Stomach (tissue), 4 donors: ENCODE measurements around the gene LIPE.

Experiments used
- POLR2A ChIP-seq, 4 donors: fragments of 450-650 bp; IDR thresholded peaks; one replicate each; pipeline ENCODE4 v1.6.1; 2016; ENCODE audit warnings: antibody characterized with exemption in 4 of 4, control low read depth in 2 of 4, mild to moderate bottlenecking in 1 of 4, moderate library complexity in 1 of 4
- TF ChIP-seq, protein P1 (sequence below), 7 experiments: fragments of 450-650 bp in 4 of 7; fragments of 200-600 bp in 3 of 7; sonication (generic) in 3 of 7; IDR thresholded peaks; one replicate each; pipeline ENCODE4 v1.5.1; 2016 to 2019; ENCODE audit warnings: antibody characterized with exemption in 7 of 7, control low read depth in 2 of 7, mild to moderate bottlenecking in 1 of 7

DNA sequence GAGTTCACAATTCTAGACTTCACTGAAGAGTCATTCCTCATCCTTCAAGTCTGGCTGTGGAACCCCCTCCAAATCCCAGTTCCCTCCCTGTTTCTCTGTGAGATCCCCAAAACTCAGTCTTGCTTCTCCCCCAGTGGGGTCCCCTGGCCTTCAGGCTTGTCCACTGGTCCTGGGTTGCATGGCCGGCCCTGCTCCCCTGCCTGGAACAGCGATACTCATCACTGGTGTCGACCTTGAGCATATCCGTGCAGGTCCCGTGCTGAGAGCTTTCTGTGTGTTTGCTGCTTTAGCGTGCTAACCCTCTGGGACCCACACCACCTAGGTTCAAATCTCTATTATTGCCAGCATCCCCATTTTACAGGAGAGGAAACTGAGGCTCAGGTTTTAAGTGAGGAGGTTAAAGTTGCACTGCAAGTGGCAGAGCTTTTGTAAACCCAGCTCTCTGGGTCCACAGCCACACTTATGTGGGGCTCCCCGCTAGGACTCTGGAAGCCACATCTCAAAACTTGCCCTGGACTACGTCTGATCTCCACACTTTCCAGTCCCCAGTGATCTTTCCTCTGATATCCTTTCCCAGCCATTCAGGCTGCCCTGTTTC lies 15.5 kb downstream of the LIPE start:
- TF ChIP-seq, protein P1, sequence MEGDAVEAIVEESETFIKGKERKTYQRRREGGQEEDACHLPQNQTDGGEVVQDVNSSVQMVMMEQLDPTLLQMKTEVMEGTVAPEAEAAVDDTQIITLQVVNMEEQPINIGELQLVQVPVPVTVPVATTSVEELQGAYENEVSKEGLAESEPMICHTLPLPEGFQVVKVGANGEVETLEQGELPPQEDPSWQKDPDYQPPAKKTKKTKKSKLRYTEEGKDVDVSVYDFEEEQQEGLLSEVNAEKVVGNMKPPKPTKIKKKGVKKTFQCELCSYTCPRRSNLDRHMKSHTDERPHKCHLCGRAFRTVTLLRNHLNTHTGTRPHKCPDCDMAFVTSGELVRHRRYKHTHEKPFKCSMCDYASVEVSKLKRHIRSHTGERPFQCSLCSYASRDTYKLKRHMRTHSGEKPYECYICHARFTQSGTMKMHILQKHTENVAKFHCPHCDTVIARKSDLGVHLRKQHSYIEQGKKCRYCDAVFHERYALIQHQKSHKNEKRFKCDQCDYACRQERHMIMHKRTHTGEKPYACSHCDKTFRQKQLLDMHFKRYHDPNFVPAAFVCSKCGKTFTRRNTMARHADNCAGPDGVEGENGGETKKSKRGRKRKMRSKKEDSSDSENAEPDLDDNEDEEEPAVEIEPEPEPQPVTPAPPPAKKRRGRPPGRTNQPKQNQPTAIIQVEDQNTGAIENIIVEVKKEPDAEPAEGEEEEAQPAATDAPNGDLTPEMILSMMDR (IDR thresholded peaks at IDR 0.05) = no peak
- TF ChIP-seq POLR2A (IDR thresholded peaks at IDR 0.05) = no peak
